Measurements from ENCODE around the gene CDH23.

DNA sequence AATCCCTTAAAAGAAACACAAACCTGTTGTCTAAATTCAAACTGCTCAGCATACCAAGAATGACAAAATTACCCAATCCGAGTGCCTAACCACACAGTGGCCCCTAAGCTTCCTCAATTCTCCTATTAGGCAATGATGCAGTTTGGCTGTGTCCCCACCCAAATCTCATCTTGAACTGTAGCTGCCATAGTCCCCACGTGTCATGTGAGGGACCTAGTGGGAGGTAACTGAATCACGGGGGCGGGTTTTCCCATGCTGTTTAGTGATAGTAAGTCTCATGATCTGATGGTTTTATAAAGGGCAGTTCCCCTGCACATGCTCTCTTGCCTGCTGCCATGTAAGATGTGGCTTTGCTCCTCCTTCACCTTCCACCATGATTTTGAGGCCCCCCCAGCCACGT lies 432.5 kb downstream of the CDH23 start:
- TF ChIP-seq CTCF (IDR thresholded peaks at IDR 0.05), result no peak
- TF ChIP-seq POLR2A (IDR thresholded peaks at IDR 0.05), result no peak

All from vagina (tissue), 2 donors.